GM12878 (cell line): ENCODE measurements around the gene BATF3.

ENCODE experiments used
- ATF3 ChIP-seq: IDR thresholded peaks from 2 replicates; pipeline ENCODE4 v1.6.1; 2011; ENCODE audit warnings: low read depth, mild to moderate bottlenecking, low read length, moderate library complexity, borderline replicate concordance; ENCODE audit errors: extremely low read depth
- ESRRA ChIP-seq: IDR thresholded peaks from 2 replicates; pipeline ENCODE4 v1.6.1; 2012; ENCODE audit warnings: mild to moderate bottlenecking, low read length, improper control_type of control experiment
- RELA ChIP-seq: fragments of 450-650 bp; IDR thresholded peaks from 2 replicates; pipeline ENCODE4 v1.8.0; 2014; ENCODE audit warnings: borderline replicate concordance; ENCODE audit not compliant: partially characterized antibody

- no peak for TF ChIP-seq ESRRA
- no peak for TF ChIP-seq ATF3
- no peak for TF ChIP-seq RELA
These were observed 35.0 kb downstream of the BATF3 start for GRCh38 chr1:212664409-212665199.
